ENCODE results near the gene MYBPH.
A peak's percentile ranks its signal among the peaks of the same experiment; 100 is the strongest.

The MYBPH gene

DNA sequence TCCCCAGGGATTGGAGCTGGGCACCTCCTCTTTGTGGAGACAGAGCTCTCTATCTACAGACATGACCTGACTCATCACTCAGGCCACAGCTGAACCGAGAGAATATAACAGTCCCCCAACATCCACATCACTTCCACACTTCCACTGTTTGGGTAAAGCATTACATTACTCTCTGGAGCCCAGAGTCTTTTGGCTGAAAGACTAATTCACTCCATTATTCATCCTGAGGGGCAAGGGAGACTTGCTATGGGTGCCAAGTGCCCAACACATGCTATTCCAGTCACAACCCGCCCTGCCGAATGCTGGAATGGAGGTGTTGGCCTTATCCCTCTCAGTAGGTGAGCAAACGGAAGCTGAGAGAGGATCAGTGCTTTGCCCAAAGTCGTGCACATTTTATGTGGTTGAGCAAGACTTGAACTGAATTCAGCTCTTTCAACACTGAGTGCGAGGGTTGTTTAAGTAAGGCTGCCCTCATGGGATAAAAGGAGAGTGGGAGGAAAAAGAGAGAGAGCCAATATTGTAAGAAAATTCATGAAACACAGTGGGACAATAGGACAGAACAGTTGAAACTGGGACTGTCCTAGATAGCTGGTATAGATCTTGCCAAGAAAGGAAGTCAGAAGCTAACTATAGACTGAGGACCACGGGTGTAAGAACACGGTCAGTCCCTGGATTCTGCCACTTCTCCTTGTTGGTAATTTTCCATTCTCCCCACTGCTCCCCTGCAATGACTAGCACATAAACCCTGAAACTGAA, 24.4 kb upstream of the MYBPH start:
- Histone ChIP-seq H3K56ac (ENCODE audit: low read length) (no peak overlapping the region), H3K79me2 (ENCODE audit: control insufficient read depth, insufficient read depth, low read length) (no peaks in the 10 kb centered on the region), H4K8ac (ENCODE audit: low read depth, low read length) (no peak overlapping the region), H3K4me3 (ENCODE audit: low read length) (no peak overlapping the region), H4K5ac (ENCODE audit: low read length) (no peak overlapping the region), H3K9ac (ENCODE audit: low read length) (no peak overlapping the region), H2BK15ac (replicated peaks; ENCODE audit: low read depth) (no peak overlapping the region), H3K18ac (ENCODE audit: low read length) (no peak overlapping the region), H3K79me1 (ENCODE audit: low read length) (no peaks in the 10 kb centered on the region), H3K36me3 (ENCODE audit: control insufficient read depth, insufficient read depth, low read length) (no peaks in the 10 kb centered on the region), H2BK120ac (ENCODE audit: low read depth, low read length) (no peak overlapping the region), H3K27ac (ENCODE audit: low read depth, low read length) (no peak overlapping the region), H3K4ac (ENCODE audit: low read depth, low read length) (no peak overlapping the region), H3K4me1 (ENCODE audit: control insufficient read depth, low read depth, low read length) (peaks cover 4% of the 10 kb centered on the region), H2AK5ac (ENCODE audit: low read length) (no peak overlapping the region), H2BK5ac (ENCODE audit: low read length) (no peak overlapping the region), H3K27me3 (ENCODE audit: insufficient read depth, low read length, poor library complexity) (no peaks in the 10 kb centered on the region), H3K23ac (ENCODE audit: low read length) (no peak overlapping the region), H3K4me2 (ENCODE audit: low read length) (no peak overlapping the region)
- no CpG with 5 or more reads among the region's 8 CpGs for WGBS (ENCODE audit: extremely low coverage, insufficient coverage, low lambda C conversion rate)
- DNase-seq: no peak

DNA sequence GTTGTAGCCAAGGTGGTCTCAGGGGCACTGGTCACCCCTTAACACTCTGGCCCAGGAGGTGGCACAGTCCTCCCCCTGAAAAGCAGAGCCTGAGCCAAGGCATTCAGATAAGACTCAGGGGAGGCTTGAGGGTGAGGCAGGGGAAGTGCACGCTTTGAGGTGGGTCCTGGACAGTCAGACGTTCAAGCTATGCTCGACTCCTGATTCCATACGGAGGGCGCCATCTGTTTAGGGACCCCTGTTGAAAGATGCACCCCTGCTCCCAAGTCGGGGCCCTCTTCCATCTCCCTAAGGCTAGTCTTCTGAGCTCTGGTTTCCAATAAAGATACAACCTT, 23.8 kb upstream of the MYBPH start:
- H3K36me3 ChIP-seq (ENCODE audit: control insufficient read depth, insufficient read depth, low read length): no peaks in the 10 kb centered on the region
- H3K18ac ChIP-seq (ENCODE audit: low read length): no peak overlapping the region
- no peak overlapping the region for H3K4ac ChIP-seq (ENCODE audit: low read depth, low read length)
- H2BK120ac ChIP-seq (ENCODE audit: low read depth, low read length): no peak overlapping the region
- H3K79me2 ChIP-seq (ENCODE audit: control insufficient read depth, insufficient read depth, low read length): no peaks in the 10 kb centered on the region
- no peak overlapping the region for H3K9ac ChIP-seq (ENCODE audit: low read length)
- no peak overlapping the region for H2AK5ac ChIP-seq (ENCODE audit: low read length)
- peaks cover 4% of the 10 kb centered on the region for H3K4me1 ChIP-seq (ENCODE audit: control insufficient read depth, low read depth, low read length)
- H3K79me1 ChIP-seq (ENCODE audit: low read length): no peaks in the 10 kb centered on the region
- no peak overlapping the region for H3K4me2 ChIP-seq (ENCODE audit: low read length)
- H3K4me3 ChIP-seq (ENCODE audit: low read length): no peak overlapping the region
- no peak for DNase-seq
- no peak overlapping the region for H4K5ac ChIP-seq (ENCODE audit: low read length)
- H3K23ac ChIP-seq (ENCODE audit: low read length): no peak overlapping the region
- H2BK5ac ChIP-seq (ENCODE audit: low read length): no peak overlapping the region
- no peak overlapping the region for H3K27ac ChIP-seq (ENCODE audit: low read depth, low read length)
- H3K27me3 ChIP-seq (ENCODE audit: insufficient read depth, low read length, poor library complexity): no peaks in the 10 kb centered on the region
- H3K56ac ChIP-seq (ENCODE audit: low read length): no peak overlapping the region
- no peak overlapping the region for H2BK15ac ChIP-seq (replicated peaks; ENCODE audit: low read depth)
- no peak overlapping the region for H4K8ac ChIP-seq (ENCODE audit: low read depth, low read length)
- no CpG with 5 or more reads among the region's 6 CpGs for WGBS (ENCODE audit: extremely low coverage, insufficient coverage, low lambda C conversion rate)

DNA sequence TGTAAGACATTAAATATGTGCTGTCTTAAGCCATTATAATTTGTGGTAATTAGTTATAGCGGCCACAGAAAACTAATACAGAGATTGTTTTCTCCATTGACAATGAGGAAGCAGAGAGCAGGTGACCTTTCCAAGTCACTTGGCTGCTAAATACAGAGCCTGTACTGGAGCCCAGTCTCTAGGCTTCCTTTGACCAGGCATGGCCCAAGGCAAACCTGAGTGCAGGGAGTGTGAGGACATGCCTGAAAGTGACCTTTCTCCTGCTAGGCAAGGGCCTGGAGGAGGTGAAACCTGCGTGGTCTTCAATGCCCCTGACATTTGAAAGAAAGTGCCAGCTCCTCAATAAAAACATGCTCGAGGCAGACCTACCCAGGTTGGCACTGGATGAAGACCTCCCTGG, 23.4 kb upstream of the MYBPH start:
- Histone ChIP-seq H2BK120ac (ENCODE audit: low read depth, low read length) (no peak overlapping the region), H2BK5ac (ENCODE audit: low read length) (no peak overlapping the region), H3K4me3 (ENCODE audit: low read length) (no peak overlapping the region), H3K4me1 (ENCODE audit: control insufficient read depth, low read depth, low read length) (peaks cover 4% of the 10 kb centered on the region), H3K56ac (ENCODE audit: low read length) (no peak overlapping the region), H3K36me3 (ENCODE audit: control insufficient read depth, insufficient read depth, low read length) (no peaks in the 10 kb centered on the region), H3K18ac (ENCODE audit: low read length) (no peak overlapping the region), H3K79me1 (ENCODE audit: low read length) (no peaks in the 10 kb centered on the region), H4K8ac (ENCODE audit: low read depth, low read length) (no peak overlapping the region), H3K9ac (ENCODE audit: low read length) (no peak overlapping the region), H3K4me2 (ENCODE audit: low read length) (no peak overlapping the region), H3K27me3 (ENCODE audit: insufficient read depth, low read length, poor library complexity) (no peaks in the 10 kb centered on the region), H4K5ac (ENCODE audit: low read length) (no peak overlapping the region), H3K23ac (ENCODE audit: low read length) (no peak overlapping the region), H2BK15ac (replicated peaks; ENCODE audit: low read depth) (no peak overlapping the region), H2AK5ac (ENCODE audit: low read length) (no peak overlapping the region), H3K79me2 (ENCODE audit: control insufficient read depth, insufficient read depth, low read length) (no peaks in the 10 kb centered on the region), H3K27ac (ENCODE audit: low read depth, low read length) (no peak overlapping the region), H3K4ac (ENCODE audit: low read depth, low read length) (no peak overlapping the region)
- no peak for DNase-seq
- no CpG with 5 or more reads among the region's 3 CpGs for WGBS (ENCODE audit: extremely low coverage, insufficient coverage, low lambda C conversion rate)

DNA sequence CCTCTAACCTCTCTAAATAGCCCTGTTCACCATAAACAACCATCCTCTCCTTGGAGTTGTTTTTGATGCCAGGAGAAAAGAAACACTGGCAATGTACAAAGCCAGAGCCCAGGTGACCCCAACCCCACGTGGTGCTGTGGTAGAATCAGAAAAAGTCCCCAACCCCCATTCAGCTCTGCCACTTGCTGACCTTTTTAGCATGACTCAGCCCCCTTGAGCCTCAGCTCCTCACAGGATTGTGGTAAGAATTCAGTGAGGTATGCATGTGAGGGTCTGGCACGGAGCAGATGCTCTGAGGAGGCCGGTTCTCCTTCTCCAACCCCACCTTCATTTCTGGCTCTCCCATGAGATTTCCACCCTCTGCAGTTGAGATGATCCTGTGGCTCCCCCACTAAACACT, 22.0 kb upstream of the MYBPH start:
- Histone ChIP-seq H2BK15ac (replicated peaks; ENCODE audit: low read depth) (no peak overlapping the region), H3K18ac (ENCODE audit: low read length) (peak overlapping the region; percentile 22), H3K79me1 (ENCODE audit: low read length) (no peaks in the 10 kb centered on the region), H2BK120ac (ENCODE audit: low read depth, low read length) (no peak overlapping the region), H3K27ac (ENCODE audit: low read depth, low read length) (no peak overlapping the region), H3K4me2 (ENCODE audit: low read length) (no peak overlapping the region), H3K4ac (ENCODE audit: low read depth, low read length) (no peak overlapping the region), H3K36me3 (ENCODE audit: control insufficient read depth, insufficient read depth, low read length) (no peaks in the 10 kb centered on the region), H3K56ac (ENCODE audit: low read length) (no peak overlapping the region), H3K27me3 (ENCODE audit: insufficient read depth, low read length, poor library complexity) (no peaks in the 10 kb centered on the region), H3K9ac (ENCODE audit: low read length) (no peak overlapping the region), H3K4me3 (ENCODE audit: low read length) (no peak overlapping the region), H3K23ac (ENCODE audit: low read length) (no peak overlapping the region), H3K4me1 (ENCODE audit: control insufficient read depth, low read depth, low read length) (peaks cover 4% of the 10 kb centered on the region), H2BK5ac (ENCODE audit: low read length) (no peak overlapping the region), H3K79me2 (ENCODE audit: control insufficient read depth, insufficient read depth, low read length) (no peaks in the 10 kb centered on the region), H2AK5ac (ENCODE audit: low read length) (no peak overlapping the region), H4K5ac (ENCODE audit: low read length) (no peak overlapping the region), H4K8ac (ENCODE audit: low read depth, low read length) (no peak overlapping the region)
- WGBS (ENCODE audit: extremely low coverage, insufficient coverage, low lambda C conversion rate): no CpG with 5 or more reads among the region's 3 CpGs
- peak; percentile 89 for DNase-seq

DNA sequence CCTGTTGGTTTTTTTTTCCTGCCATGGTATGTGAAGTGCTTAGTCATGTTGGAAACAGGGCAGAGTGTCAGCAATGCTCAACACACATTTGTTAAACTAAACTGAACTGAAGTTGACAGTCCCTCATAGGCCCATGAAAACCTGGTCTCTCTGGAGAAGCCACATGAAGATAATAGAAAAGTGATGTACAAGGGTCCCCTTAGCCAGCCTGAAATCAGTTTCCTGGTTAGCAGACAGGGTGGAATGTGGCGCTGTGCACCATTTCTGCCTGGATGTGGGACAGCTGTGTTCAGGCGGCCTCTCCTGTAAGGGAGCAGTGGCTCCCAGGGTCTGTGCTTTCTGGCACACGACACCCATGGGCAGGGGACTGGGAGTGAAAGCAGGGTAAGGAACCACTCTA, 20.7 kb upstream of the MYBPH start:
- Histone ChIP-seq H2BK15ac (replicated peaks; ENCODE audit: low read depth) (no peak overlapping the region), H4K5ac (ENCODE audit: low read length) (no peak overlapping the region), H2BK5ac (ENCODE audit: low read length) (no peak overlapping the region), H3K4me1 (ENCODE audit: control insufficient read depth, low read depth, low read length) (peaks cover 4% of the 10 kb centered on the region), H3K18ac (ENCODE audit: low read length) (no peak overlapping the region), H2AK5ac (ENCODE audit: low read length) (no peak overlapping the region), H3K4ac (ENCODE audit: low read depth, low read length) (no peak overlapping the region), H3K36me3 (ENCODE audit: control insufficient read depth, insufficient read depth, low read length) (no peaks in the 10 kb centered on the region), H3K4me3 (ENCODE audit: low read length) (no peak overlapping the region), H3K23ac (ENCODE audit: low read length) (no peak overlapping the region), H3K27ac (ENCODE audit: low read depth, low read length) (no peak overlapping the region), H3K27me3 (ENCODE audit: insufficient read depth, low read length, poor library complexity) (no peaks in the 10 kb centered on the region), H3K4me2 (ENCODE audit: low read length) (no peak overlapping the region), H3K79me2 (ENCODE audit: control insufficient read depth, insufficient read depth, low read length) (no peaks in the 10 kb centered on the region), H3K79me1 (ENCODE audit: low read length) (no peaks in the 10 kb centered on the region), H3K9ac (ENCODE audit: low read length) (no peak overlapping the region), H2BK120ac (ENCODE audit: low read depth, low read length) (no peak overlapping the region), H3K56ac (ENCODE audit: low read length) (no peak overlapping the region), H4K8ac (ENCODE audit: low read depth, low read length) (no peak overlapping the region)
- no CpG with 5 or more reads among the region's 3 CpGs for WGBS (ENCODE audit: extremely low coverage, insufficient coverage, low lambda C conversion rate)
- DNase-seq: peak; percentile 32

DNA sequence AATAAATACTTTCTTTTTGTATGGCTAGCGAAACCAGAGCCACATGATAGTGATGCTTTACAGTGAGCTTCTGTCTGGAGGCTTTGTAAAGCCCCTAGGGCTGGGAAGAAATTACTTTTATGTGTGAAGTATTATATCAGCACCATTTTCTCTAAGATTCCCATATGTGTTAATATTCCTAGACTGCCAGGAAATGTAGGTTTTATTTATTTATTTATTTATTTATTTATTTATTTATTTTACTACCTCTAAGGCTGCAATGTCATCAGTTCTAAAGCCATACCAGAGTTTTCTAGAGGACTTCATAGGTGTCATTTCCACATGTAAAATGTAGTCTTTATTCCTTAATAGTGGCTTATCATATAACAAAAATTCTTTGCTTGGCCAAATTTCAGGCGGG, 15.3 kb upstream of the MYBPH start:
- Histone ChIP-seq H3K4me2 (ENCODE audit: low read length) (no peak overlapping the region), H2BK120ac (ENCODE audit: low read depth, low read length) (no peak overlapping the region), H3K79me1 (ENCODE audit: low read length) (no peaks in the 10 kb centered on the region), H3K9ac (ENCODE audit: low read length) (no peak overlapping the region), H4K8ac (ENCODE audit: low read depth, low read length) (no peak overlapping the region), H2AK5ac (ENCODE audit: low read length) (no peak overlapping the region), H3K23ac (ENCODE audit: low read length) (no peak overlapping the region), H3K4me3 (ENCODE audit: low read length) (no peak overlapping the region), H2BK5ac (ENCODE audit: low read length) (no peak overlapping the region), H3K36me3 (ENCODE audit: control insufficient read depth, insufficient read depth, low read length) (no peaks in the 10 kb centered on the region), H3K56ac (ENCODE audit: low read length) (no peak overlapping the region), H3K4ac (ENCODE audit: low read depth, low read length) (no peak overlapping the region), H3K4me1 (ENCODE audit: control insufficient read depth, low read depth, low read length) (peaks cover 7% of the 10 kb centered on the region), H3K79me2 (ENCODE audit: control insufficient read depth, insufficient read depth, low read length) (no peaks in the 10 kb centered on the region), H3K27ac (ENCODE audit: low read depth, low read length) (no peak overlapping the region), H4K5ac (ENCODE audit: low read length) (no peak overlapping the region), H3K18ac (ENCODE audit: low read length) (no peak overlapping the region), H3K27me3 (ENCODE audit: insufficient read depth, low read length, poor library complexity) (no peaks in the 10 kb centered on the region), H2BK15ac (replicated peaks; ENCODE audit: low read depth) (no peak overlapping the region)
- DNase-seq: no peak
- no CpG with 5 or more reads among the region's 2 CpGs for WGBS (ENCODE audit: extremely low coverage, insufficient coverage, low lambda C conversion rate)
